Neural cell (in vitro differentiated cells): Measurements from ENCODE around the gene POLR3B.

ENCODE experiments used
- SMC3 ChIP-seq: fragments of 450-650 bp; conservative IDR thresholded peaks from 2 replicates; pipeline ENCODE4 v1.6.1; 2014; ENCODE audit warnings: antibody characterized with exemption, mild to moderate bottlenecking, moderate library complexity; ENCODE audit not compliant: poor library complexity
- TAF1 ChIP-seq: IDR thresholded peaks from 2 replicates; pipeline ENCODE4 v1.6.1; 2012; ENCODE audit warnings: low read depth
- TF ChIP-seq, protein P1 (sequence below): fragments of 450-650 bp; IDR thresholded peaks from 2 replicates; pipeline ENCODE4 v1.5.1; 2014; ENCODE audit warnings: antibody characterized with exemption, mild to moderate bottlenecking, moderate library complexity; ENCODE audit not compliant: poor library complexity, severe bottlenecking

DNA sequence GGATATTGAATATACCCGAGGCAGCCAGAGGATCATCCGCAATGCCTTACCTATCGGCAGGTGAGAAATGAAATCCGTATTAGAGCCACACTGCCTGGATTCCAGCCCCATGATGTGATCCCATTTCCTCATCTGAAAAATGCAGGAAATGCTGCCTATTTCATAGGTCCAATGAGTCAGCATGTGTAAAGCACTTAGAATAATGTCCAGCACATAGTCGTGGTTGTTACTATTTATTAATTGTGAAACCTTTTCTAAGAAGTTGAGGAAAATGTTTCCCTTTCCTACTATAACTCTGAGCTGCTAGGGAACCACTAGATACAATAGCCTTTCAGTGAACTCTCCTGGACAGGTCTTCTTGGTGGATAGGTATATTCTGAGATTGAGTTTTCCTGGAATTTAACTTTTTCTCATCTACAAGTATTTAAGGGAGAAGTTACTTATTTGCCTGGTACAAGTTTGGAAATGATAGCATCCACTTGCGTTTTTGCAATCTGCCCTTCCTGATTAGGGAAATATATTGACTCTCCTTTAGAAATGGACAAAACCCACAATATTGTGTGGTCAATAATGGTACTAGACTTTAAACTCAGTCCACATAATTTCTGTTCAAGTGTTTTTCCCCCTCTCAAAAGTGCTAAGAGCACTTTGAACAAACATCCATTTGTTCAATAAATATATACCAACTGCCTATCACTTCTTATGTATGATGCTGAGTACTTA lies 12.2 kb downstream of the POLR3B start:
- TF ChIP-seq TAF1 (no peak), SMC3 (no peak)
- TF ChIP-seq, protein P1, sequence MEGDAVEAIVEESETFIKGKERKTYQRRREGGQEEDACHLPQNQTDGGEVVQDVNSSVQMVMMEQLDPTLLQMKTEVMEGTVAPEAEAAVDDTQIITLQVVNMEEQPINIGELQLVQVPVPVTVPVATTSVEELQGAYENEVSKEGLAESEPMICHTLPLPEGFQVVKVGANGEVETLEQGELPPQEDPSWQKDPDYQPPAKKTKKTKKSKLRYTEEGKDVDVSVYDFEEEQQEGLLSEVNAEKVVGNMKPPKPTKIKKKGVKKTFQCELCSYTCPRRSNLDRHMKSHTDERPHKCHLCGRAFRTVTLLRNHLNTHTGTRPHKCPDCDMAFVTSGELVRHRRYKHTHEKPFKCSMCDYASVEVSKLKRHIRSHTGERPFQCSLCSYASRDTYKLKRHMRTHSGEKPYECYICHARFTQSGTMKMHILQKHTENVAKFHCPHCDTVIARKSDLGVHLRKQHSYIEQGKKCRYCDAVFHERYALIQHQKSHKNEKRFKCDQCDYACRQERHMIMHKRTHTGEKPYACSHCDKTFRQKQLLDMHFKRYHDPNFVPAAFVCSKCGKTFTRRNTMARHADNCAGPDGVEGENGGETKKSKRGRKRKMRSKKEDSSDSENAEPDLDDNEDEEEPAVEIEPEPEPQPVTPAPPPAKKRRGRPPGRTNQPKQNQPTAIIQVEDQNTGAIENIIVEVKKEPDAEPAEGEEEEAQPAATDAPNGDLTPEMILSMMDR, result no peak
